Fibroblast of villous mesenchyme (primary cell): Measurements from ENCODE around the gene C8B. TPM values are rescaled to one million over a fixed set of nuclear protein-coding genes. Genes with fewer than 3 reads are reported as not detected.

Experiments used
- DNase-seq: peaks from one replicate; pipeline ENCODE4 v3.0.0-alpha.2; 2010; ENCODE audit warnings: low read depth
- H3K4me3 ChIP-seq: 2 replicates; pipeline ENCODE4 v1.5.1; 2011; ENCODE audit warnings: low read depth, mild to moderate bottlenecking, low read length
- CTCF ChIP-seq: IDR thresholded peaks from 2 replicates; pipeline ENCODE4 v1.5.1; 2012; ENCODE audit warnings: low read depth, mild to moderate bottlenecking, low read length; ENCODE audit not compliant: insufficient read depth
- total RNA-seq: library from RNA; depleted of rRNA; stranded (reverse); fragments of >200 nt; gene quantifications from 2 replicates; pipeline ENCODE4 v1.2.3, GENCODE V29; 2012

C8B gene
- total RNA-seq, 1 donor = not detected

- no peak for DNase-seq
- TF ChIP-seq CTCF = no peak
- H3K4me3 ChIP-seq = no peak overlapping the region
Observed at GRCh38 chr1:56934430-56935060, 31.3 kb downstream of the C8B start.

GRCh38 chr1:56933606-56934005 is 32.2 kb downstream of the C8B start:
- no peak for TF ChIP-seq CTCF
- H3K4me3 ChIP-seq = no peak overlapping the region
- DNase-seq = no peak

- no peak for TF ChIP-seq CTCF
- H3K4me3 ChIP-seq = no peak overlapping the region
- no peak for DNase-seq
Observed at GRCh38 chr1:56933161-56933560, 32.7 kb downstream of the C8B start.

GRCh38 chr1:56931686-56932085 is 34.1 kb downstream of the C8B start:
- TF ChIP-seq CTCF = no peak
- DNase-seq = no peak
- no peak overlapping the region for H3K4me3 ChIP-seq

GRCh38 chr1:56931211-56931610 is 34.6 kb downstream of the C8B start:
- DNase-seq = no peak
- TF ChIP-seq CTCF = no peak

GRCh38 chr1:56929492-56929891 is 36.3 kb downstream of the C8B start:
- no peak for TF ChIP-seq CTCF
- no peak for DNase-seq
- H3K4me3 ChIP-seq = no peak overlapping the region

More at GRCh38 chr1:56931211-56931610, 34.6 kb downstream of the C8B start:
- H3K4me3 ChIP-seq = no peak overlapping the region

- no peak for TF ChIP-seq CTCF
- no peak for DNase-seq
- no peak overlapping the region for H3K4me3 ChIP-seq
Observed at GRCh38 chr1:56927986-56928385, 37.8 kb downstream of the C8B start.
